Osteoblast (primary cell): ENCODE measurements around the gene SRSF2. TPM values are rescaled to one million over a fixed set of nuclear protein-coding genes. Genes with fewer than 3 reads are reported as not detected.
A peak's percentile ranks its signal among the peaks of the same experiment; 100 is the strongest.
"Not testable (repeated sequence)": the region's sequence is repeated elsewhere in the genome, so short reads cannot be mapped to it uniquely, and the experiment has no call there.

Experiments used
- DNase-seq: peaks from one replicate; pipeline ENCODE4 v3.0.0; 2011; ENCODE audit warnings: low spot score, mixed read lengths; ENCODE audit not compliant: insufficient read length; ENCODE audit errors: missing footprints
- H2AFZ ChIP-seq: 2 replicates; pipeline ENCODE4 v1.6.0; 2011; ENCODE audit warnings: mild to moderate bottlenecking, low read length
- H3K27ac ChIP-seq: 2 replicates; pipeline ENCODE4 v1.5.1; 2011; ENCODE audit warnings: mild to moderate bottlenecking, low read depth, low read length, moderate library complexity
- H3K27me3 ChIP-seq: 2 replicates; pipeline ENCODE4 v1.6.0; 2012; ENCODE audit warnings: mild to moderate bottlenecking, control low read depth, inconsistent platforms, low read length, moderate library complexity; ENCODE audit not compliant: insufficient read depth
- H3K36me3 ChIP-seq: 2 replicates; pipeline ENCODE4 v1.5.1; 2011; ENCODE audit warnings: mild to moderate bottlenecking, low read length, control low read depth, moderate library complexity; ENCODE audit not compliant: insufficient read depth
- H3K4me1 ChIP-seq: 2 replicates; pipeline ENCODE4 v1.5.1; 2011; ENCODE audit warnings: mild to moderate bottlenecking, low read length, control low read depth, moderate library complexity; ENCODE audit not compliant: insufficient read depth
- H3K4me2 ChIP-seq: 2 replicates; pipeline ENCODE4 v1.6.0; 2011; ENCODE audit warnings: mild to moderate bottlenecking, low read length; ENCODE audit not compliant: insufficient read depth
- H3K4me3 ChIP-seq: fragments of 200-600 bp; sonication (generic); 3 replicates; pipeline ENCODE4 v1.5.1; 2012; ENCODE audit warnings: mild to moderate bottlenecking, low read length, inconsistent platforms; ENCODE audit not compliant: insufficient read depth
- H3K79me2 ChIP-seq: 2 replicates; pipeline ENCODE4 v1.6.0; 2012; ENCODE audit warnings: mild to moderate bottlenecking, low read length, control low read depth, inconsistent platforms; ENCODE audit not compliant: insufficient read depth
- H3K9me3 ChIP-seq: 2 replicates; pipeline ENCODE4 v1.5.1; 2011; ENCODE audit warnings: low read depth, low read length, control low read depth
- H4K20me1 ChIP-seq: 2 replicates; pipeline ENCODE4 v1.6.0; 2012; ENCODE audit warnings: mild to moderate bottlenecking, low read length, control low read depth; ENCODE audit not compliant: insufficient read depth
- CTCF ChIP-seq: IDR thresholded peaks from 2 replicates; pipeline ENCODE4 v1.5.1; 2011; ENCODE audit warnings: mild to moderate bottlenecking, low read depth, low read length, moderate library complexity; ENCODE audit errors: extremely low read depth
- total RNA-seq: library from RNA; depleted of rRNA; stranded (reverse); fragments of >200 nt; gene quantifications from 2 replicates; pipeline ENCODE4 v1.2.3, GENCODE V29; 2012

SRSF2 gene
- total RNA-seq, 1 donor: 102 TPM

DNA sequence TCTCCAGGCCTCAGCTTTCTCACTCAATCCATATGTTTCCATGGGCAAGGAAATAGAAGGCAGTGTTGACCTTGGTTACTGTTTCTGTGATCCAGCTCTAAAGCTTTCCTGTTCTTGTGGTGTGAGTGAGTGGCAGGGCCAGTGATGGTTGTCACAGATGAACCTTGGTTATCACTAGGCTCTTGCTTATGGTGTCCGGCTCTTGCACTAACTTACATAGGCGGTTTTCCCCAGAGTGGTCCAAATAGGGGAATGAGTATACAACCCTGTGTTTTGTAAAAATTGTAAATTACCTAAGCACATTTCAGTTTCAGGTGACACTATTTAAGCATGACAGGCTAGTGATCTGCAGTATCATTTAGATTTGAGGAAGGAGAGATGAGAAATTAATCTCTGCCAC is 7.6 kb upstream of the SRSF2 start:
- Histone ChIP-seq H3K4me3 (no peak overlapping the region), H3K79me2 (peaks cover 8% of the 10 kb centered on the region), H4K20me1 (no peaks in the 10 kb centered on the region), H3K36me3 (peaks cover 29% of the 10 kb centered on the region), H3K27me3 (no peaks in the 10 kb centered on the region), H3K4me2 (no peak overlapping the region), H2AFZ (no peak overlapping the region), H3K27ac (no peak overlapping the region), H3K9me3 (no peaks in the 10 kb centered on the region), H3K4me1 (no peaks in the 10 kb centered on the region)
- DNase-seq: no peak
- no peak for TF ChIP-seq CTCF

DNA sequence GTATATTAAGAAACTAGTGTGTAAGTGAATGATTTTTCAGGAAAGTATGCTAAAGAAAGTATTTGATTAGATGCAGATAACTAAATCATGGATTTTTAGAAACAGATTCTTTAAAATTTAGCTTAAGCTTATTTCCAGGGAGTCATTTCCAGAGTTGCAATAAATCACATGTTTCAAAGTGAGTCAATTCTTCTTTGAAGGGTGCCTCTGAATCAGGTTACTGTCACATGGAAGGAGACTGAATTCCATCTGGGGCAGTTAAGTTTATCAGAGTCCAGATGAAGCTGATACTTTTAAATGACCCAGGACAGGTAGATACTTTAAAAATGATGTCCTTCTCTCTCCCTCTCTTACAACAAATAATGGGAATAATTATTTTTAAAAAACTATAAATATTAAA is 5.8 kb upstream of the SRSF2 start:
- Histone ChIP-seq H3K27ac (no peak overlapping the region), H2AFZ (no peak overlapping the region), H4K20me1 (no peaks in the 10 kb centered on the region), H3K4me2 (no peak overlapping the region), H3K36me3 (peaks cover 29% of the 10 kb centered on the region), H3K79me2 (peaks cover 25% of the 10 kb centered on the region), H3K4me1 (peaks cover 9% of the 10 kb centered on the region), H3K27me3 (no peaks in the 10 kb centered on the region), H3K4me3 (no peak overlapping the region), H3K9me3 (no peaks in the 10 kb centered on the region)
- DNase-seq: peak; percentile 25
- TF ChIP-seq CTCF: no peak

DNA sequence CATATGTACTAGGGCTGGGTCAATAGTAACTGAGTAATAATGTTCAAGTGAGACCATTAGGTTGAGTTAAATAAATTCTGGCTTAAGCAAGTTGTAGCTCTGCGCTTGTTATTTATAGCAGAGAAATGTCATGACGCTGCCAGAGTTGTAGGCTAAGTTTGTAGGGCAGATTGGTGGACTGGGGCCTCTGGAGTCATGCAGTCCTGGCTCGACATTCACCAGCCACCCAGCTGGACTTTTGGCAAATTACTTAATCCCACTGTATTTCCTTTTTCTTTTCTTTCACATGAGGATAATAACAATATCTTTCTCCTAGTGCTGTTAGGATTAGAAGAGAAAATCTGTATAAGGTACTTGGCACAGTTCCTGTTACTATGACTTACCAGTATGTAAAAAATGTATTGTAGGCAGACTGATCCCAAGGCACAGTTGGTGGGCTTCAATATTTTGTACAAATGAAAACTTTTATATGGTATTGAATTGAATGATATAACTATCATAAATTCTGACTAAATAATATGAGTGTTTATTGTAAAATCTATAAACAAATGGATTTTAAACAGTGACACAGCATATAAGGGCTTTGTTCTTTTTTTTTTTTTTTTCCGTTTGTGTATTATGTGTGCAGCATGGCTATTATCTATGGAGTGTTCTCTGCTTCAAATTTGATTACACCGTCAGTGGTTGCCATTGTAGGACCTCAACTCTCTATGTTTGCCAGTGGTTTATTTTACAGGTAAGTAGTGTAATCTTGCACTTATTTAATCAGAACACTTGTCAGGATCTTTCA is 3.4 kb upstream of the SRSF2 start:
- peak overlapping the region; percentile 37 for H3K4me2 ChIP-seq
- no peak overlapping the region for H3K4me3 ChIP-seq
- H3K27ac ChIP-seq: no peak overlapping the region
- no peaks in the 10 kb centered on the region for H3K27me3 ChIP-seq
- H2AFZ ChIP-seq: no peak overlapping the region
- H3K79me2 ChIP-seq: peaks cover 40% of the 10 kb centered on the region
- no peaks in the 10 kb centered on the region for H3K9me3 ChIP-seq
- H4K20me1 ChIP-seq: peaks cover 8% of the 10 kb centered on the region
- TF ChIP-seq CTCF: no peak
- H3K4me1 ChIP-seq: peaks cover 13% of the 10 kb centered on the region
- peaks cover 29% of the 10 kb centered on the region for H3K36me3 ChIP-seq
- peak; percentile 21 for DNase-seq

- peaks cover 49% of the 10 kb centered on the region for H3K79me2 ChIP-seq
- H4K20me1 ChIP-seq: peaks cover 16% of the 10 kb centered on the region
- peak overlapping the region; percentile 82 for H3K4me2 ChIP-seq
- not testable (repeated sequence) for H3K4me3 ChIP-seq, H3K27me3 ChIP-seq, H2AFZ ChIP-seq, H3K27ac ChIP-seq, H3K9me3 ChIP-seq, DNase-seq
- H3K4me1 ChIP-seq: peaks cover 22% of the 10 kb centered on the region
- H3K36me3 ChIP-seq: peaks cover 31% of the 10 kb centered on the region
Observed at GRCh38 chr17:76739568-76740115, 2.5 kb upstream of the SRSF2 start.
